ENCODE measurements around the gene HOOK1. TPM values are rescaled to one million over a fixed set of nuclear protein-coding genes. Genes with fewer than 3 reads are reported as not detected.

HOOK1 gene
- 10 to 100 TPM; 12.1 to 14.9 TPM for total RNA-seq
- 1 to 10 TPM; 6.5 to 8.7 TPM for polyA plus RNA-seq (ENCODE audit: insufficient read length in 2 of 2)
- long read RNA-seq, donor 1, full-length matches to known transcripts, result 1 of 1 reads
- long read RNA-seq, donor 1, partial matches to known transcripts, result 0 of 1 reads
- long read RNA-seq, donor 1, other reads (novel, unspliced or antisense), result 0 of 1 reads
- long read RNA-seq, donor 2, result 0 reads
- long read RNA-seq, donor 3, result 0 reads
- long read RNA-seq, donor 4, partial matches to known transcripts, result 0 of 1 reads
- long read RNA-seq, donor 4, other reads (novel, unspliced or antisense), result 0 of 1 reads

DNA sequence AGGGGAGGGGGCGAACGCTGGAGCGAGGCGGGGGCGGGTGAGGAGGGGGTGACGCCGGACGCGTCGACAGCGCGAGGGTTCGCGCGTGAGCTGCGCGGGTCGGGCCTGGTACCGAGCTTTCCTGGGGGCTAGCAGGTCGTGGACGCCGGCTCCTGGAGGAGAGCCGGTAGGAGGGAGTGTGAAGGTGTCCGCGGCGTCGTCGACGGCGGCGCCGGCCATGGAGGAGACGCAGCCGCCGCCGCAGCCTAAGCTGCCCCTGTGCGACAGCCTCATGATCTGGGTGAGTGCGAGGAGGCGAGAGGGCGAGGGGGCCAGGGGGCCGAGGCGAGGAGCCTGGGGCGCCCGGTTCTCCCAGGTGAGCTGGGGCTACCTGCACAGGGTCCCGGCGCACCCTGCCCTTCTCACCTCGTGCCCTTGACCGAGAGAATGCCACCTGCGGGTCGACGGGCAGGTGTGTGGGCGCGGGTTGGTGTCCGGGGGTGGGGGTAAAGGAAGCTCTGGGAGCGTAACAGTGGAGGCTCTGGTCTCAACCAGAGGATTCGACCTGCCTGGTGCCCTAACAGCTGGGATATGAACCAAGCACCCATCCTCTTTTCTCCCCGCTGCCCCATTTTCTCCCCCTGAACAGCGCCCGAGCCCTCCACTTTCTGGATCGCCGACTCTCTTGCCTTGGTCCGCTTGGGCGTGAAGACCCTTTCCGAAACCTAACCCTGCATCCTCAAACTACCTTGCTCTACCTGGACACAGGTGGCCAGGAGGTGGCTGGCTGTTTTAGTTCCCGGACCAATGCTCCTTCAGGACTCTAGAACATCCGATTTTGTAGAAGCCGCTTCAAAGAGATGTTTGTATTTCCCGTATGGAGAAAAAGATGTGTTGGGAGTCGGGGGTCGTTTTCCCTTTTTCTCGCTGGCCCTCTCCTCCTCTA, at the start of gene HOOK1:
Gene HOOK1 (plus strand): TSS at position 49 of the 925 bp plus-strand sequence. CDS start 169 bp downstream, at position 218.
- Histone ChIP-seq H3K36me3 (ENCODE audit: control insufficient read depth, insufficient read depth, low read length) (no peaks in the 10 kb centered on the region), H3K27me3 (ENCODE audit: control insufficient read depth, insufficient read depth, low read length) (peaks cover 26% of the 10 kb centered on the region), H3K9me3 (ENCODE audit: control insufficient read depth, insufficient read depth, low read length) (no peaks in the 10 kb centered on the region), H3K4me3 (ENCODE audit: low read depth, low read length) (peak within 1 kb of the TSS; percentile 46), H3K4me1 (ENCODE audit: control insufficient read depth, insufficient read depth, low read length) (peaks cover 16% of the 10 kb centered on the region), H3K27ac (ENCODE audit: low read depth, low read length) (no peak within 1 kb of the TSS)
- peak in 2 of 6 donors; percentile 16 to 38 for DNase-seq (ENCODE audit: low read depth in 4 of 6, low spot score in 6 of 6)
- WGBS (ENCODE audit: insufficient coverage), result 3% methylated on average over 63 of the region's 71 CpGs

DNA sequence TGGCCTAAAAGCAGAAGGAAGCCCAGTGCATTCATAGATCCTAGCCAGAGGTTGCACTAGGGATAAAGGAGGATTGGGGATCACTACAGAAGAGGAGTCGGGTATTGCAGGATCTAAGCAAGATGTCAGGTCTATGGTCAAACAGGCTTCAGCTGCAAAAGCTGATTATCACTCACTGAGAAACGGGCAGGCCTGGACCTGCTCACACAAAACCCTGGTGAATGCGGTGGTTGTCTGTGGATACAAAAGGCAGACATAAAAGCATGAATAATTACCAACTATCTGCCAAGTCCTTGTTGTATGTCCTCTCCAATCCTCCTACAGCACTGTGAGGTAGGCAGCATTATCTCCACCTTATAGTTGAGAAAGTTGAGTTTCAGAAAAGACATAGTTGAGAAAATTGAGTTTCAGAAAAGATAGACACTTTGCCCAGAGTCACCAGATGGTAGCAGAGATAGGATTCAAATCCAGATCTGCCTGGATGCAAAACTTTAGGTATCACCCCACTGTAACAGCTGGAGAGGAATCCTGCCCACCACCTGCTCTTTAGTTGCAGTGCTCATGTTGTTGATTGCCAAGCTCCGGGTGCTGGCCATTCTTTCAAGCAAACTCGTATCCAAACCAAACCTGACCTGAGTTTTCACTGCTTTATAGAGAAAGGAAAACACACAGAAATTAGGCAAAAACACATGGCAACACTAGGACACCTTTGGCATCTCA, 49.6 kb upstream of the HOOK1 start:
- Histone ChIP-seq H3K4me3 (ENCODE audit: low read depth, low read length) (no peak overlapping the region), H3K27ac (ENCODE audit: low read depth, low read length) (no peak overlapping the region), H3K9me3 (ENCODE audit: control insufficient read depth, insufficient read depth, low read length) (no peaks in the 10 kb centered on the region), H3K36me3 (ENCODE audit: control insufficient read depth, insufficient read depth, low read length) (no peaks in the 10 kb centered on the region), H3K4me1 (ENCODE audit: control insufficient read depth, insufficient read depth, low read length) (peaks cover 3% of the 10 kb centered on the region), H3K27me3 (ENCODE audit: control insufficient read depth, insufficient read depth, low read length) (no peaks in the 10 kb centered on the region)
- DNase-seq (ENCODE audit: low read depth in 4 of 6, low spot score in 6 of 6), result no peak
- 14% methylated on average over 1 of the region's 5 CpGs for WGBS (ENCODE audit: insufficient coverage)

GRCh38 chr1:59766227-59766855, 48.4 kb upstream of the HOOK1 start:
- H3K27me3 ChIP-seq (ENCODE audit: control insufficient read depth, insufficient read depth, low read length), result no peaks in the 10 kb centered on the region
- WGBS (ENCODE audit: insufficient coverage), result 58% methylated on average over 4 of the region's 9 CpGs
- no peaks in the 10 kb centered on the region for H3K36me3 ChIP-seq (ENCODE audit: control insufficient read depth, insufficient read depth, low read length)
- H3K9me3 ChIP-seq (ENCODE audit: control insufficient read depth, insufficient read depth, low read length), result no peaks in the 10 kb centered on the region
- H3K27ac ChIP-seq (ENCODE audit: low read depth, low read length), result no peak overlapping the region
- peak in 1 of 6 donors; percentile 68 for DNase-seq (ENCODE audit: low read depth in 4 of 6, low spot score in 6 of 6)
- H3K4me1 ChIP-seq (ENCODE audit: control insufficient read depth, insufficient read depth, low read length), result peaks cover 3% of the 10 kb centered on the region
- H3K4me3 ChIP-seq (ENCODE audit: low read depth, low read length), result no peak overlapping the region

GRCh38 chr1:59767119-59767518, 47.6 kb upstream of the HOOK1 start:
- Histone ChIP-seq H3K4me1 (ENCODE audit: control insufficient read depth, insufficient read depth, low read length) (peaks cover 3% of the 10 kb centered on the region), H3K4me3 (ENCODE audit: low read depth, low read length) (no peak overlapping the region), H3K9me3 (ENCODE audit: control insufficient read depth, insufficient read depth, low read length) (no peaks in the 10 kb centered on the region), H3K27ac (ENCODE audit: low read depth, low read length) (no peak overlapping the region), H3K27me3 (ENCODE audit: control insufficient read depth, insufficient read depth, low read length) (no peaks in the 10 kb centered on the region), H3K36me3 (ENCODE audit: control insufficient read depth, insufficient read depth, low read length) (no peaks in the 10 kb centered on the region)
- DNase-seq (ENCODE audit: low read depth in 4 of 6, low spot score in 6 of 6), result no peak
- no CpG with 5 or more reads among the region's 2 CpGs for WGBS (ENCODE audit: insufficient coverage)

DNA sequence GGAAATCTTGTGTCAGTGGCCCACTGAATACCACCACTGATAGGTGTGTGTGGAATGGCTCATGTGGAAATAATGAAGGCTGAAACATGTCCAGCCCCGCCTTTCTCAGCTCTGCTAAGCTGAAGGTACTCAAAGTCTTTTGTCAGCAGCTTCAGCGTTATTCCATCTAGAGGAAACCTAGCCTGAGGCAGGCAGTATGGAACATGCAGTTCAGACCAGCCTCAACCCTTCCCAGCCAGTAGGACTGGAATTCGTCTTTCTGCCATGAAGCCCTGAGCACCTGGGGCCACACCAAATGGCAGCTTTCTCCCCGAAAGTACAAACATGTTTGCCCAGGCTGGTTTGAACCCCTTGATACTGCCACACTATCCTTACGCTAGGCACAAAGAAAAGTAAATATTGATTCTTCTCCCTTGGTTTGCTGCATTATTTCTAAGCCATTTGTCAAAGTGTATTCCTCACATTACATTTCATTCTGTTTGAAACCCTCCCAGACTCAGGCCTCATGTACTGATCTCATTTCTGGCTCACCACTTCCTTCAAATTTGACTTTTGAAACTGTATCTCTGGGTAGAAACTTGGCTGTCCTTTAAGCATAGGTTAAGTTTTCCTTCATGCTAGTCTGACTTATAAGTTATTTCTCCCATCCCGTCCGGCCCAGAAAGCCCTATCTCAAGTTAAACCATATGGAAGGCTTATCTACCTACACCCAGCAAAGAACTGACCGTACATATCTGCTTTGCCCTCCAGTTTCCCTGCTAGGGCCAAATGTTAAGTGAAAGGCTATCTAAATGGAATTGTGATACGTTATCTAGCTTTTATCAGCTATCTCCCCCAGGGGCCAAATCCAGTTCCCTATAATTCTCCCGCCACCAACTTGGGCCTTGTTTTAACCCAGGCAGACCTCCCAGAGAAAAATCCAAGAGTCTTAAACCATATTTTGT, 45.7 kb upstream of the HOOK1 start:
- no peaks in the 10 kb centered on the region for H3K27me3 ChIP-seq (ENCODE audit: control insufficient read depth, insufficient read depth, low read length)
- DNase-seq (ENCODE audit: low read depth in 4 of 6, low spot score in 6 of 6), result no peak
- no peak overlapping the region for H3K4me3 ChIP-seq (ENCODE audit: low read depth, low read length)
- H3K36me3 ChIP-seq (ENCODE audit: control insufficient read depth, insufficient read depth, low read length), result no peaks in the 10 kb centered on the region
- H3K27ac ChIP-seq (ENCODE audit: low read depth, low read length), result no peak overlapping the region
- 94% methylated on average over 6 of the region's 10 CpGs for WGBS (ENCODE audit: insufficient coverage)
- no peaks in the 10 kb centered on the region for H3K9me3 ChIP-seq (ENCODE audit: control insufficient read depth, insufficient read depth, low read length)
- H3K4me1 ChIP-seq (ENCODE audit: control insufficient read depth, insufficient read depth, low read length), result peaks cover 3% of the 10 kb centered on the region

DNA sequence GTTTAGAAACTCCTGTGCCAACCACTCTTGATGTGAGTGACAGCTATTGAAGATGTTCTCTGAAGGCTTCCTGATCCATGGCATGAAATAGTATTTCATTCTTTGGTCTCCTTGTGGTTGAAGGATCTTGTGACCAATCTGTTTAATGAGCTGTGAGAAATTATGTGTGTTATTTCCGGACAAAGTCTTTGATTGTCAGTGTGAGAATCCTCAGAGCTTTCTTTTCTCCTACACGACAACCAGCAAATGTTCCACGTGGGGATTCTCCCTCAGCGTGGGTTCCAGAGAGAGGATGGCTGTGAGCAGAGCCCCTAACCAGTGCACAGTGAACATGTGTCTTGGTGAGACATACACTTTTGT, 45.0 kb upstream of the HOOK1 start:
- Histone ChIP-seq H3K4me3 (ENCODE audit: low read depth, low read length) (no peak overlapping the region), H3K9me3 (ENCODE audit: control insufficient read depth, insufficient read depth, low read length) (no peaks in the 10 kb centered on the region), H3K36me3 (ENCODE audit: control insufficient read depth, insufficient read depth, low read length) (no peaks in the 10 kb centered on the region), H3K27ac (ENCODE audit: low read depth, low read length) (no peak overlapping the region), H3K4me1 (ENCODE audit: control insufficient read depth, insufficient read depth, low read length) (peaks cover 3% of the 10 kb centered on the region), H3K27me3 (ENCODE audit: control insufficient read depth, insufficient read depth, low read length) (no peaks in the 10 kb centered on the region)
- no peak for DNase-seq (ENCODE audit: low read depth in 4 of 6, low spot score in 6 of 6)
- WGBS (ENCODE audit: insufficient coverage), result no CpG with 5 or more reads among the region's 4 CpGs

GRCh38 chr1:59771361-59771760, 43.4 kb upstream of the HOOK1 start:
- Histone ChIP-seq H3K4me3 (ENCODE audit: low read depth, low read length) (no peak overlapping the region), H3K27ac (ENCODE audit: low read depth, low read length) (no peak overlapping the region), H3K27me3 (ENCODE audit: control insufficient read depth, insufficient read depth, low read length) (no peaks in the 10 kb centered on the region), H3K4me1 (ENCODE audit: control insufficient read depth, insufficient read depth, low read length) (peaks cover 3% of the 10 kb centered on the region), H3K9me3 (ENCODE audit: control insufficient read depth, insufficient read depth, low read length) (no peaks in the 10 kb centered on the region), H3K36me3 (ENCODE audit: control insufficient read depth, insufficient read depth, low read length) (no peaks in the 10 kb centered on the region)
- DNase-seq (ENCODE audit: low read depth in 4 of 6, low spot score in 6 of 6), result no peak
- no CpG with 5 or more reads among the region's 3 CpGs for WGBS (ENCODE audit: insufficient coverage)

GRCh38 chr1:59775480-59775879, 39.3 kb upstream of the HOOK1 start:
- H3K4me1 ChIP-seq (ENCODE audit: control insufficient read depth, insufficient read depth, low read length), result no peaks in the 10 kb centered on the region
- no CpG with 5 or more reads among the region's 4 CpGs for WGBS (ENCODE audit: insufficient coverage)
- H3K27me3 ChIP-seq (ENCODE audit: control insufficient read depth, insufficient read depth, low read length), result no peaks in the 10 kb centered on the region
- no peaks in the 10 kb centered on the region for H3K36me3 ChIP-seq (ENCODE audit: control insufficient read depth, insufficient read depth, low read length)
- DNase-seq (ENCODE audit: low read depth in 4 of 6, low spot score in 6 of 6), result no peak
- no peak overlapping the region for H3K27ac ChIP-seq (ENCODE audit: low read depth, low read length)
- no peak overlapping the region for H3K4me3 ChIP-seq (ENCODE audit: low read depth, low read length)
- H3K9me3 ChIP-seq (ENCODE audit: control insufficient read depth, insufficient read depth, low read length), result no peaks in the 10 kb centered on the region

Measured in spinal cord (tissue), 10 donors.